WTC11 (cell line): Measurements from ENCODE around the gene PIK3C2B. TPM values are rescaled to one million over a fixed set of nuclear protein-coding genes. Genes with fewer than 3 reads are reported as not detected.
A peak's percentile ranks its signal among the peaks of the same experiment; 100 is the strongest.

Experiments used
- ATAC-seq: fragments of 200-7000 bp; cut with Tn5 transposase; 2 replicates; pipeline ENCODE4 v1.10.0; 2021; ENCODE audit warnings: mild to moderate bottlenecking, moderate library complexity
- CTCF ChIA-PET: fragments of 300-600 bp; sonication (Branson Sonifier 250); formaldehyde crosslinking; loops from one replicate; lab custom pipeline; 2021; ENCODE audit warnings: antibody characterized with exemption; lab: Charles Lee
- POLR2A ChIA-PET: fragments of 350-600 bp; sonication (Branson Sonifier 250); formaldehyde crosslinking; loops from one replicate; lab custom pipeline; 2021; ENCODE audit warnings: antibody characterized with exemption; lab: Charles Lee
- DNase-seq: peaks from one replicate; pipeline ENCODE4 v3.0.0; 2021; ENCODE audit warnings: low spot score
- H3K27ac Mint-ChIP-seq: 2 replicates; pipeline ENCODE4 v1.8.0; 2021; ENCODE audit warnings: mixed read lengths
- H3K27me3 Mint-ChIP-seq: 2 replicates; pipeline ENCODE4 v1.8.0; 2021; ENCODE audit warnings: low read depth, mild to moderate bottlenecking, moderate library complexity, mixed read lengths
- H3K36me3 Mint-ChIP-seq: 2 replicates; pipeline ENCODE4 v1.8.0; 2021; ENCODE audit warnings: mixed read lengths
- H3K4me1 Mint-ChIP-seq: 2 replicates; pipeline ENCODE4 v1.8.0; 2022; ENCODE audit warnings: mixed read lengths
- H3K4me3 Mint-ChIP-seq: 2 replicates; pipeline ENCODE4 v1.8.0; 2021; ENCODE audit warnings: mild to moderate bottlenecking, moderate library complexity, mixed read lengths
- H3K9me3 Mint-ChIP-seq: 2 replicates; pipeline ENCODE4 v1.8.0; 2021; ENCODE audit warnings: mixed read lengths
- AR ChIP-seq: fragments of 250-450 bp; sonication (Bioruptor Pico); IDR thresholded peaks from 2 replicates; pipeline ENCODE4 v1.9.0; 2021; ENCODE audit warnings: mild to moderate bottlenecking
- CREB1 ChIP-seq: sonication (generic); formaldehyde crosslinking; IDR thresholded peaks from 2 replicates; pipeline ENCODE4 v1.8.0; 2023; ENCODE audit warnings: mild to moderate bottlenecking, missing genetic modification reagents
- E2F1 ChIP-seq: sonication (generic); formaldehyde crosslinking; IDR thresholded peaks from 2 replicates; pipeline ENCODE4 v1.8.0; 2022; ENCODE audit warnings: mild to moderate bottlenecking, missing genetic modification reagents
- ELF4 ChIP-seq: sonication (generic); formaldehyde crosslinking; IDR thresholded peaks from 2 replicates; pipeline ENCODE4 v1.8.1; 2022; ENCODE audit warnings: low read depth, mild to moderate bottlenecking, moderate library complexity, missing genetic modification reagents
- FOXJ3 ChIP-seq: sonication (generic); formaldehyde crosslinking; IDR thresholded peaks from 2 replicates; pipeline ENCODE4 v1.9.0; 2021; ENCODE audit warnings: missing genetic modification reagents, mild to moderate bottlenecking, borderline replicate concordance
- HMGA2 ChIP-seq: fragments of 250-450 bp; sonication (Bioruptor Pico); IDR thresholded peaks from 2 replicates; pipeline ENCODE4 v1.4.0; 2021; ENCODE audit warnings: mild to moderate bottlenecking, moderate library complexity
- IRF2 ChIP-seq: sonication (generic); formaldehyde crosslinking; IDR thresholded peaks from 2 replicates; pipeline ENCODE4 v1.8.0; 2022; ENCODE audit warnings: low read depth, missing genetic modification reagents, borderline replicate concordance
- NR3C1 ChIP-seq: sonication (generic); formaldehyde crosslinking; conservative IDR thresholded peaks from 2 replicates; pipeline ENCODE4 v1.8.1; 2023; ENCODE audit warnings: low read depth, mild to moderate bottlenecking, missing genetic modification reagents
- PRRX2 ChIP-seq: fragments of 250-450 bp; sonication (Bioruptor Pico); IDR thresholded peaks from 2 replicates; pipeline ENCODE4 v1.8.0; 2021; ENCODE audit warnings: mild to moderate bottlenecking
- SP1 ChIP-seq: sonication (generic); formaldehyde crosslinking; conservative IDR thresholded peaks from 2 replicates; pipeline ENCODE4 v1.8.1; 2022; ENCODE audit warnings: missing genetic modification reagents
- TEAD1 ChIP-seq: sonication (generic); formaldehyde crosslinking; IDR thresholded peaks from 2 replicates; pipeline ENCODE4 v1.8.0; 2022; ENCODE audit warnings: mild to moderate bottlenecking, missing genetic modification reagents
- ZNF219 ChIP-seq: sonication (generic); formaldehyde crosslinking; IDR thresholded peaks from 2 replicates; pipeline ENCODE4 v1.8.0; 2023; ENCODE audit warnings: missing genetic modification reagents, mild to moderate bottlenecking, borderline replicate concordance
- ZNF317 ChIP-seq: sonication (generic); formaldehyde crosslinking; IDR thresholded peaks from 2 replicates; pipeline ENCODE4 v1.8.1; 2023; ENCODE audit warnings: low read depth, mild to moderate bottlenecking, moderate library complexity, missing genetic modification reagents, borderline replicate concordance
- total RNA-seq: library from RNA; stranded (reverse); gene quantifications from 3 replicates; pipeline ENCODE4 v1.2.3, GENCODE V29; 2021
- TF ChIP-seq, protein P1 (sequence below): sonication (generic); formaldehyde crosslinking; IDR thresholded peaks from 2 replicates; pipeline ENCODE4 v1.8.0; 2023; ENCODE audit warnings: missing genetic modification reagents, mild to moderate bottlenecking, borderline replicate concordance
- TF ChIP-seq, protein P2 (sequence below): sonication (generic); formaldehyde crosslinking; IDR thresholded peaks from 2 replicates; pipeline ENCODE4 v1.8.1; 2022; ENCODE audit warnings: low read depth, missing genetic modification reagents, borderline replicate concordance

PIK3C2B gene
- total RNA-seq, 1 experiment from 2014 or later: 27.7 TPM

DNA sequence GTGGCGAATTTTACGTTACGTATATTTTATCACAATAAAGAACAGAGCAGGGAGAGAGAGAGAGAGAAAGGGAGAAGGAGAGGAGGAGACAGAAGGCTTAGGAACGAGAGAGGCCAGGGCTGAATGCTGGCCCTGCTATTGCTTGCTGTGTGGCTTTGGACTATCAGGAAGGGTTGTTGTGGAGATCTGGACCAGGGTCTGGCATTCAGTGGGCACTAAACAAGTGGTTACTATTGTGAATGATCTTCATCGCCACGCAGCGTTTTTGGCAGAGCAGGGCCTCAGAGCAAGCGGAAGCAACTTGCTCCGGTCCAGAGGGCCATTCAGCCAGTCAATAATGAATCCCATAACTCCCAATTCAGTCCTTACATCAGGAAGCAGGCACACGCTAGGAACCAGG, 26.4 kb downstream of the PIK3C2B start:
- Mint-ChIP-seq H3K27ac (peak overlapping the region; percentile 51; the same call in 1 of the 2 replicates), H3K27me3 (no peaks in the 10 kb centered on the region), H3K9me3 (peaks cover 6% of the 10 kb centered on the region; the same call in 1 of the 2 replicates), H3K4me3 (no peak overlapping the region), H3K4me1 (peaks cover 14% of the 10 kb centered on the region), H3K36me3 (peaks cover 6% of the 10 kb centered on the region)
- TF ChIP-seq ELF4 (CRISPR knock-in tag) (no peak), TEAD1 (no peak), HMGA2 (CRISPR knock-in tag) (no peak), SP1 (CRISPR knock-in tag) (no peak), CREB1 (no peak), NR3C1 (CRISPR knock-in tag) (no peak), IRF2 (CRISPR knock-in tag) (no peak), ZNF219 (CRISPR knock-in tag) (no peak), PRRX2 (CRISPR knock-in tag) (no peak)
- TF ChIP-seq, protein P1, sequence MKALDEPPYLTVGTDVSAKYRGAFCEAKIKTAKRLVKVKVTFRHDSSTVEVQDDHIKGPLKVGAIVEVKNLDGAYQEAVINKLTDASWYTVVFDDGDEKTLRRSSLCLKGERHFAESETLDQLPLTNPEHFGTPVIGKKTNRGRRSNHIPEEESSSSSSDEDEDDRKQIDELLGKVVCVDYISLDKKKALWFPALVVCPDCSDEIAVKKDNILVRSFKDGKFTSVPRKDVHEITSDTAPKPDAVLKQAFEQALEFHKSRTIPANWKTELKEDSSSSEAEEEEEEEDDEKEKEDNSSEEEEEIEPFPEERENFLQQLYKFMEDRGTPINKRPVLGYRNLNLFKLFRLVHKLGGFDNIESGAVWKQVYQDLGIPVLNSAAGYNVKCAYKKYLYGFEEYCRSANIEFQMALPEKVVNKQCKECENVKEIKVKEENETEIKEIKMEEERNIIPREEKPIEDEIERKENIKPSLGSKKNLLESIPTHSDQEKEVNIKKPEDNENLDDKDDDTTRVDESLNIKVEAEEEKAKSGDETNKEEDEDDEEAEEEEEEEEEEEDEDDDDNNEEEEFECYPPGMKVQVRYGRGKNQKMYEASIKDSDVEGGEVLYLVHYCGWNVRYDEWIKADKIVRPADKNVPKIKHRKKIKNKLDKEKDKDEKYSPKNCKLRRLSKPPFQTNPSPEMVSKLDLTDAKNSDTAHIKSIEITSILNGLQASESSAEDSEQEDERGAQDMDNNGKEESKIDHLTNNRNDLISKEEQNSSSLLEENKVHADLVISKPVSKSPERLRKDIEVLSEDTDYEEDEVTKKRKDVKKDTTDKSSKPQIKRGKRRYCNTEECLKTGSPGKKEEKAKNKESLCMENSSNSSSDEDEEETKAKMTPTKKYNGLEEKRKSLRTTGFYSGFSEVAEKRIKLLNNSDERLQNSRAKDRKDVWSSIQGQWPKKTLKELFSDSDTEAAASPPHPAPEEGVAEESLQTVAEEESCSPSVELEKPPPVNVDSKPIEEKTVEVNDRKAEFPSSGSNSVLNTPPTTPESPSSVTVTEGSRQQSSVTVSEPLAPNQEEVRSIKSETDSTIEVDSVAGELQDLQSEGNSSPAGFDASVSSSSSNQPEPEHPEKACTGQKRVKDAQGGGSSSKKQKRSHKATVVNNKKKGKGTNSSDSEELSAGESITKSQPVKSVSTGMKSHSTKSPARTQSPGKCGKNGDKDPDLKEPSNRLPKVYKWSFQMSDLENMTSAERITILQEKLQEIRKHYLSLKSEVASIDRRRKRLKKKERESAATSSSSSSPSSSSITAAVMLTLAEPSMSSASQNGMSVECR (CRISPR knock-in tag): no peak
- TF ChIP-seq, protein P2, sequence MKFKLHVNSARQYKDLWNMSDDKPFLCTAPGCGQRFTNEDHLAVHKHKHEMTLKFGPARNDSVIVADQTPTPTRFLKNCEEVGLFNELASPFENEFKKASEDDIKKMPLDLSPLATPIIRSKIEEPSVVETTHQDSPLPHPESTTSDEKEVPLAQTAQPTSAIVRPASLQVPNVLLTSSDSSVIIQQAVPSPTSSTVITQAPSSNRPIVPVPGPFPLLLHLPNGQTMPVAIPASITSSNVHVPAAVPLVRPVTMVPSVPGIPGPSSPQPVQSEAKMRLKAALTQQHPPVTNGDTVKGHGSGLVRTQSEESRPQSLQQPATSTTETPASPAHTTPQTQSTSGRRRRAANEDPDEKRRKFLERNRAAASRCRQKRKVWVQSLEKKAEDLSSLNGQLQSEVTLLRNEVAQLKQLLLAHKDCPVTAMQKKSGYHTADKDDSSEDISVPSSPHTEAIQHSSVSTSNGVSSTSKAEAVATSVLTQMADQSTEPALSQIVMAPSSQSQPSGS (CRISPR knock-in tag): no peak
- no peak for ATAC-seq
- ChIA-PET CTCF (no interaction called here), POLR2A (no interaction called here)
- no peak for DNase-seq

DNA sequence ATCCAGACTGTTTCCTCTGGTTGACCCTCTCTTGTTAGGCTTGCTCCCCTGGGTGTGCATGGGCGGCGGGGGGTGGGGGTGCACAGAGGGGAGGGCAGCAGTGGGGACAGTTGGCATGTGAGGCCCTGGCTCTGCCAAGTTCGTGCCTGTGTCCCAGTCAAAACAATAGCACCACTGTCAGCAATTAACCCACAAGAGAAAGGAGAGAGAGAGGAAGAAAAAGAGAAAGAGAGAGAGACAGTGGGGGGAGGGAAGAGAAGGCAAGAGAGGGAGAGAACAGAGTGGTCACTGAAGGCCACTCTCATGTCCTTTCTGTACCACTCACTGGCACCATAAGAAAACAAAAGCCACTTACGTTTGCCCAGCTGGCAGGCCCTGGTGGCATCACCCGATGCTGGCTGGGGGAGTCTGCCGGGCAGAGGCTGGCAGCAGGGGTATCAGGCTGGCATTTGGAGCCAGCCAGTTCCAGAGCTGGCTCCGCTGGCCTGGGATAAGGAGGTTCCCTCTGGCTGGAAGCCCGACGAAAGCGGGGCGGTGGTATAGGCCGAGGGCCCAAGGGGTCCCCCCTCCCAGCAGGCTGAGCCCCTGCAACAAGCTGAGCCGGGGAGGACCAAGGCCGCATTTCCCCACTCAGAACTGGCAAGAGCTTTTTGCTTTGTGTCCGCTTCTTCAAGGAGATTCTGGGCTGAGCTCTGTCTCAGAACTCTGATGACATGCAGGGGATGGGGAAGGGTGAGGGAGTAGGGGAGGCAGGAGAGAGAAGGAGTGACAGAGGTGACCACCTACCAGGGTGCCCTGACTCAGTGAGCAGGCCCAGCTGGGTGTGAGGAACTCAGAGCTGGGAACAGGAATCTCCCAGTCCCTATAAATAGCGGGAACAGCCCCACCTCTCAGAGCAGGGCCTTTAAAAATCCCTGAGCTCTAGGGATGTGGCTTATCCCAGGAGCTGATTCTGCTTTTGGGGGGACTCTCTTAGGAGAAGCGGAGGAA, 27.9 kb downstream of the PIK3C2B start:
- peaks cover 6% of the 10 kb centered on the region; the same call in 1 of the 2 replicates for H3K9me3 Mint-ChIP-seq
- H3K36me3 Mint-ChIP-seq: peaks cover 9% of the 10 kb centered on the region
- no peak for DNase-seq
- POLR2A ChIA-PET: interaction anchor here (0.5 to 0.9 kb wide), 2 partner anchors 13 to 387 kb away, joined by 3 to 4 read pairs; no protein-coding TSS in a partner anchor
- H3K27ac Mint-ChIP-seq: no peak overlapping the region
- no peaks in the 10 kb centered on the region for H3K27me3 Mint-ChIP-seq
- H3K4me3 Mint-ChIP-seq: no peak overlapping the region
- TF ChIP-seq FOXJ3 (no peak), E2F1 (CRISPR knock-in tag) (no peak), AR (CRISPR knock-in tag) (no peak), ZNF317 (CRISPR knock-in tag) (no peak)
- TF ChIP-seq, all 79 proteins: peak for 0
- no peak for ATAC-seq
- peaks cover 11% of the 10 kb centered on the region; the same call in 1 of the 2 replicates for H3K4me1 Mint-ChIP-seq
- CTCF ChIA-PET: interaction anchor here (0.6 to 7.6 kb wide), 15 partner anchors 10 to 1510 kb away, joined by 3 to 63 read pairs (median 5); partner anchors contain the start of genes MDM4 and PIK3C2B
